ENCODE results near the gene MICAL3.

MICAL3 gene

GRCh38 chr22:17803609-17804270 is 220.6 kb downstream of the MICAL3 start:
- Histone ChIP-seq H3K27me3 (no peaks in the 10 kb centered on the region), H3K36me3 (peaks cover 58% of the 10 kb centered on the region), H3K9ac (no peak overlapping the region)

GRCh38 chr22:17802822-17803221 is 221.5 kb downstream of the MICAL3 start:
- no peaks in the 10 kb centered on the region for H3K9me3 ChIP-seq
- no peak overlapping the region for H3K27ac ChIP-seq
- H3K4me3 ChIP-seq = no peak overlapping the region
- peaks cover 47% of the 10 kb centered on the region for H3K4me1 ChIP-seq
- TF ChIP-seq Cebpa-rat (IDR thresholded peaks at IDR 0.05) = no peak
- peaks cover 49% of the 10 kb centered on the region for H3K36me3 ChIP-seq
- no peaks in the 10 kb centered on the region for H3K27me3 ChIP-seq
- no peak overlapping the region for H3K4me2 ChIP-seq
- H3K9ac ChIP-seq = no peak overlapping the region
- no peaks in the 10 kb centered on the region for H4K20me1 ChIP-seq

More at GRCh38 chr22:17803609-17804270, 220.6 kb downstream of the MICAL3 start:
- Histone ChIP-seq H4K20me1 (no peaks in the 10 kb centered on the region), H3K27ac (no peak overlapping the region), H3K4me2 (no peak overlapping the region), H3K4me1 (peaks cover 38% of the 10 kb centered on the region), H3K4me3 (no peak overlapping the region), H3K9me3 (no peaks in the 10 kb centered on the region)
- no peak for TF ChIP-seq Cebpa-rat (IDR thresholded peaks at IDR 0.05)

GRCh38 chr22:17802411-17802810 is 221.9 kb downstream of the MICAL3 start:
- Histone ChIP-seq H3K36me3 (peaks cover 45% of the 10 kb centered on the region), H3K9me3 (no peaks in the 10 kb centered on the region), H3K27me3 (no peaks in the 10 kb centered on the region), H3K4me2 (no peak overlapping the region), H4K20me1 (no peaks in the 10 kb centered on the region), H3K4me3 (no peak overlapping the region), H3K27ac (no peak overlapping the region), H3K4me1 (peaks cover 51% of the 10 kb centered on the region), H3K9ac (no peak overlapping the region)
- TF ChIP-seq Cebpa-rat (IDR thresholded peaks at IDR 0.05) = no peak

- H3K9ac ChIP-seq = no peak overlapping the region
- no peaks in the 10 kb centered on the region for H4K20me1 ChIP-seq
- H3K9me3 ChIP-seq = no peaks in the 10 kb centered on the region
- H3K27me3 ChIP-seq = peaks cover 10% of the 10 kb centered on the region; the same call in 1 of the 2 replicates
- H3K4me1 ChIP-seq = peaks cover 90% of the 10 kb centered on the region
- 0 out of 2 replicates have a peak, but pooled peaks cover under 1% of the 10 kb centered on the region for H3K36me3 ChIP-seq
- H3K27ac ChIP-seq = peak overlapping the region; percentile 69
- peak overlapping the region; percentile 70 for H3K4me2 ChIP-seq
- H3K4me3 ChIP-seq = no peak overlapping the region; the same call in 1 of the 2 replicates
- no peak for TF ChIP-seq Cebpa-rat (IDR thresholded peaks at IDR 0.05)
Observed at GRCh38 chr22:17797721-17798559, 226.4 kb downstream of the MICAL3 start.

GRCh38 chr22:17796695-17797094 is 227.7 kb downstream of the MICAL3 start:
- Histone ChIP-seq H3K4me2 (peak overlapping the region; percentile 70), H4K20me1 (no peaks in the 10 kb centered on the region)

GRCh38 chr22:17795661-17796548 is 228.5 kb downstream of the MICAL3 start:
- H3K9me3 ChIP-seq = no peaks in the 10 kb centered on the region
- no peaks in the 10 kb centered on the region for H4K20me1 ChIP-seq
- TF ChIP-seq Cebpa-rat (IDR thresholded peaks at IDR 0.05) = no peak
- H3K27ac ChIP-seq = 0 out of 2 replicates have a peak overlapping the region, but pooled peaks have one; percentile 40
- peaks cover 89% of the 10 kb centered on the region for H3K4me1 ChIP-seq
- peaks cover 10% of the 10 kb centered on the region; the same call in 1 of the 2 replicates for H3K27me3 ChIP-seq
- no peak overlapping the region for H3K9ac ChIP-seq
- peaks cover 4% of the 10 kb centered on the region for H3K36me3 ChIP-seq
- peak overlapping the region; percentile 70 for H3K4me2 ChIP-seq
- no peak overlapping the region for H3K4me3 ChIP-seq

More at GRCh38 chr22:17796695-17797094, 227.7 kb downstream of the MICAL3 start:
- Histone ChIP-seq H3K9ac (peak overlapping the region; percentile 48; the same call in 1 of the 2 replicates), H3K4me3 (no peak overlapping the region), H3K36me3 (no peaks in the 10 kb centered on the region; the same call in 1 of the 2 replicates), H3K27ac (0 out of 2 replicates have a peak overlapping the region, but pooled peaks have one; percentile 69), H3K4me1 (peaks cover 93% of the 10 kb centered on the region), H3K9me3 (no peaks in the 10 kb centered on the region), H3K27me3 (peaks cover 10% of the 10 kb centered on the region; the same call in 1 of the 2 replicates)
- no peak for TF ChIP-seq Cebpa-rat (IDR thresholded peaks at IDR 0.05)

- Histone ChIP-seq H3K4me2 (peak overlapping the region; percentile 70), H3K27ac (no peak overlapping the region), H3K9me3 (no peaks in the 10 kb centered on the region), H3K4me1 (peaks cover 79% of the 10 kb centered on the region), H3K27me3 (peaks cover 10% of the 10 kb centered on the region; the same call in 1 of the 2 replicates), H3K4me3 (no peak overlapping the region), H3K36me3 (peaks cover 14% of the 10 kb centered on the region), H3K9ac (no peak overlapping the region), H4K20me1 (no peaks in the 10 kb centered on the region)
- TF ChIP-seq Cebpa-rat (IDR thresholded peaks at IDR 0.05) = no peak
Observed at GRCh38 chr22:17794726-17795542, 229.4 kb downstream of the MICAL3 start.

- Histone ChIP-seq H3K27ac (peak overlapping the region; percentile 51), H3K36me3 (peaks cover 34% of the 10 kb centered on the region), H3K4me3 (no peak overlapping the region), H3K4me2 (peak overlapping the region; percentile 63), H3K4me1 (peaks cover 59% of the 10 kb centered on the region), H4K20me1 (no peaks in the 10 kb centered on the region), H3K9me3 (no peaks in the 10 kb centered on the region), H3K9ac (no peak overlapping the region), H3K27me3 (peaks cover 10% of the 10 kb centered on the region; the same call in 1 of the 2 replicates)
- TF ChIP-seq Cebpa-rat (IDR thresholded peaks at IDR 0.05) = no peak
Observed at GRCh38 chr22:17792854-17793434, 231.4 kb downstream of the MICAL3 start.

All from BLaER1 (cell line).